ENCODE data around the gene CAMKK1. TPM values are rescaled to one million over a fixed set of nuclear protein-coding genes. Genes with fewer than 3 reads are reported as not detected.

The CAMKK1 gene
- polyA plus RNA-seq, 1 experiment, result 2.8 TPM

DNA sequence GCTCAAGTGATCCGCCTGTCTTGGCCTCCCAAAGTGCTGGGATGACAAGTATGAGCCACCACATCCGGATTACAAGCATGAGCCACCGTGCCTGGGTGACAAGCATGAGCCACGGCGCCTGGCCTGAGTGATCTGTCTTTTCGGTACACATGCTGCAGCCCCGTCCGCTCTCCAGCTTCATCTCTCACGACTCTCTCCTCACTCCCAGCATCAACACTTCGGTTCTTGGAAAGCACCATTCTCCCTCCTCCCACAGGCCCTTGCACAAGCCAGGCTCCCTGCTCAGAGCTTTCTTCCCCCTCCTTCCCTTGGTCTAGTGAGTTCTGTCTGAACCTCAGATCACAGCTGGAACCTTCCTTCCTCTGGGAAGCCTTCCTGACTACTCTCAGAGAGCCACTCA is 40.3 kb downstream of the CAMKK1 start:
- DNase-seq (ENCODE audit: low read depth, low spot score), result no peak
- no peak overlapping the region for H3K27ac ChIP-seq (ENCODE audit: low read depth, low read length)
- ChIA-PET CTCF (no interaction called here), POLR2A (no interaction called here)
- no peaks in the 10 kb centered on the region; the same call in 1 of the 2 replicates for H3K9me3 ChIP-seq (ENCODE audit: control insufficient read depth, insufficient read depth, low read length)
- H3K27me3 ChIP-seq (ENCODE audit: control insufficient read depth, insufficient read depth, low read length), result peaks cover 5% of the 10 kb centered on the region
- no peak overlapping the region for H3K4me3 ChIP-seq (ENCODE audit: low read depth, low read length)
- TF ChIP-seq CTCF (IDR thresholded peaks at IDR 0.05; ENCODE audit: low read depth, low read length), result no peak

DNA sequence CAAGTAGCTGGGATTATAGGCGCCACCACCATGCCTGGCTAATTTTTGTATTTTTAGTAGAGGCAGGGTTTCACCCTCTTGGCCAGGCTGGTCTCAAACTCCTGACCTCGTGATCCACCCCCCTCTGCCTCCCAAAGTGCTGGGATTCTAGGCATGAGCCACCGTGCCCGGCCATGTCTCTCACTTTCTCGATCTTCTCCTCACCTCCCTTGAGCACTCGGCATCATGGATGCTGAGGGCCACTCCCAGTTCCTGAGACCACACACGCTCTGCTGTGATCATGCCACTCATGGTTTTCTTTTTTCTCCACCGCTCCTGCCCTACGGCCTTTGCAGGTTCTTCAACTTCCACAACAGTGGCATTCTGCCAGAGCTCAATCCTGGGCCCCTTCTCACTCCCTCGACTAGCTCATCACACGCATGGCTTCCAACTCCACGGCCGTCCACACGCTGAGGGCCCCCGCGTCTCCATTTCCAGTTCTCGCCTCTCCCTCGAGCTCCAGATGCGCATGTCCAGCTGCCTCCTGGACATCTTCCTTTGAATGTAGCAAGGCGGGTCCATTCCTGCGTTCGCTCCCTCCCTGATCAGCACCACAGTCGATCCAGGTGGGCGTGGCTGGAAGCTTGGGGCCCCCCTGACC is 41.3 kb downstream of the CAMKK1 start:
- TF ChIP-seq CTCF (IDR thresholded peaks at IDR 0.05; ENCODE audit: low read depth, low read length), result no peak
- Histone ChIP-seq H3K27ac (ENCODE audit: low read depth, low read length) (no peak overlapping the region), H3K27me3 (ENCODE audit: control insufficient read depth, insufficient read depth, low read length) (peaks cover 5% of the 10 kb centered on the region), H3K9me3 (ENCODE audit: control insufficient read depth, insufficient read depth, low read length) (no peaks in the 10 kb centered on the region; the same call in 1 of the 2 replicates), H3K4me3 (ENCODE audit: low read depth, low read length) (no peak overlapping the region)
- ChIA-PET CTCF (interaction anchor here (0.6 kb wide), 1 partner anchor 12 kb away, joined by 3 read pairs; no protein-coding TSS in a partner anchor), POLR2A (no interaction called here)
- DNase-seq (ENCODE audit: low read depth, low spot score), result no peak

DNA sequence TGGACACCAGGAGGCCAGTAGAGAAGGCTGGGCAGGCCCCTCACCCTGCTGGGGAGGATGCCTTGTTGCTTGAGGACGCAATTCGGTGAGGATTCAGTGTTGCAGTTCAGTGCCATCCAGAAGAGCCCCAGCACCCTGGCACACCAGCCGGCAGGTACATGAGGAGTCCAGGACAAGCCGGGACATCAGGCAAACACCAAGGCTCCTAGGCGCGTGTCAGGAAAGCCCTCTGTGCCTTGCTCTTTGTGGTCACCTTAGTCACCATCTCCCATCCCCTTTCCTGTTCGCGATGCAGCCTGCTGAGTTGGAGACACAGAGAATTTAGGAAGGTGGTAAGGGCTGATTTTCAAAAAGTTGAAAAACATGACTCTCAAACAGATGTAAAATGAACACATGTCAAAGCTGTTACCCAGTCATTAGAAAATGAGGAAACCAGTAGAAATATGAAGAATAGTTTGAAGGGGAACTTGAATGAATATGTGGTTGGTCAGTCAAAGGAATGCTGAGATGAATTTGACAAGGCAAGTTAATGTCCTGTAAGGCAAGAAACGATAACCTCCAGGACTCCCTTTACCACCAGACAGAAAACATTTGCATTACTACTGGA is 44.5 kb downstream of the CAMKK1 start:
- DNase-seq (ENCODE audit: low read depth, low spot score), result no peak
- POLR2A ChIA-PET, result no interaction called here
- CTCF ChIA-PET, result interaction anchor here (0.8 to 6.1 kb wide), 4 partner anchors 15 to 114 kb away, joined by 3 to 109 read pairs (median 4); no protein-coding TSS in a partner anchor
- Histone ChIP-seq H3K27ac (ENCODE audit: low read depth, low read length) (no peak overlapping the region), H3K27me3 (ENCODE audit: control insufficient read depth, insufficient read depth, low read length) (peaks cover 5% of the 10 kb centered on the region), H3K4me3 (ENCODE audit: low read depth, low read length) (no peak overlapping the region), H3K9me3 (ENCODE audit: control insufficient read depth, insufficient read depth, low read length) (peaks cover 4% of the 10 kb centered on the region; the same call in 1 of the 2 replicates)
- no peak for TF ChIP-seq CTCF (IDR thresholded peaks at IDR 0.05; ENCODE audit: low read depth, low read length)

- Histone ChIP-seq H3K27ac (ENCODE audit: low read depth, low read length) (no peak overlapping the region), H3K9me3 (ENCODE audit: control insufficient read depth, insufficient read depth, low read length) (peaks cover 4% of the 10 kb centered on the region; the same call in 1 of the 2 replicates), H3K4me3 (ENCODE audit: low read depth, low read length) (no peak overlapping the region), H3K27me3 (ENCODE audit: control insufficient read depth, insufficient read depth, low read length) (peaks cover 5% of the 10 kb centered on the region)
- no peak for TF ChIP-seq CTCF (IDR thresholded peaks at IDR 0.05; ENCODE audit: low read depth, low read length)
- no peak for DNase-seq (ENCODE audit: low read depth, low spot score)
- ChIA-PET CTCF (interaction anchor here (0.6 to 6.1 kb wide), 16 partner anchors 10 to 406 kb away, joined by 3 to 109 read pairs (median 7); no protein-coding TSS in a partner anchor), POLR2A (interaction anchor here (0.6 kb wide), 1 partner anchor 161 kb away, joined by 9 read pairs; no protein-coding TSS in a partner anchor)
Measured at GRCh38 chr17:3847165-3847670, 45.6 kb downstream of the CAMKK1 start.

All from AG04450 (cell line).